Measurements from ENCODE around the gene NCOA1.
A peak's percentile ranks its signal among the peaks of the same experiment; 100 is the strongest.
"Not testable (repeated sequence)": the region's sequence is repeated elsewhere in the genome, so short reads cannot be mapped to it uniquely, and the experiment has no call there.

The NCOA1 gene

DNA sequence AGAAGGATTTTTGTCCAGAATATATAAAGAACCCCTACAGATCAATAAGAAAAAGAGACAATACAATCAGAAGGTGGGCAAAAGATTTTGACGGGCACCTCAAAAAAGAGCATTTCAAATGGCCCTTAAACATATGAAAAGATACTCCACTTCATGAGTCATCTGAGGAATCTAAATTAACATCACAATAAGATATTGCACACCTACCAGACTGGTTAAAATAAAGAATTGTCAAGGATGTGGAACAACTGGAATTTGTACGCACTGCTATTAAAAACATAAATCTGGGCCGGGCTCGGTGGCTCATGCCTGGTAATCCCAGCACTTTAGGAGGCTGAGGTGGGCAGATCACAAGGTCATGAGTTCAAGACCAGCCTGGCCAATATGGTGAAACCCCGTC lies 17.0 kb upstream of the NCOA1 start:
- no peak for DNase-seq (ENCODE audit: low read depth in 1 of 2, low spot score in 1 of 2)

DNA sequence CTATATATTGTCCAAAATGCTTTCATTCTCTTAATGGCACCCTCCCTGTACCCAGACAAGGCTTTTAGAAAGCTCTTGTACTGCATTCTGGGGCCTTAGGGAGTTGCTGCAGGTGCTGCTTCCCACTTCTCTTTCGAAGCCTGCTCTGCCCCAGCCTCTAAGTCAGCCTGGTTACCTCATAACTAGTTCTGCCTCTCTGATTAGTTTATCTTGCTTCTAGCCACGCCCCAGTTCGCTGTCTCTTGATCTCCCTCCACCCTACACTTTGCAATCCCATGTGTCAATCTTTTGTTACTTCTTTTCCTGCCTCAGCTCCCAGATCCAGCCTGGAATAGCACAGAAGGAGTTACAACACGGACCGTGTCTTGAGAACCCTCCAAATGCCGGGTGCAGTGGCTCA lies 13.8 kb upstream of the NCOA1 start:
- no peak for DNase-seq (ENCODE audit: low read depth in 1 of 2, low spot score in 1 of 2)

DNA sequence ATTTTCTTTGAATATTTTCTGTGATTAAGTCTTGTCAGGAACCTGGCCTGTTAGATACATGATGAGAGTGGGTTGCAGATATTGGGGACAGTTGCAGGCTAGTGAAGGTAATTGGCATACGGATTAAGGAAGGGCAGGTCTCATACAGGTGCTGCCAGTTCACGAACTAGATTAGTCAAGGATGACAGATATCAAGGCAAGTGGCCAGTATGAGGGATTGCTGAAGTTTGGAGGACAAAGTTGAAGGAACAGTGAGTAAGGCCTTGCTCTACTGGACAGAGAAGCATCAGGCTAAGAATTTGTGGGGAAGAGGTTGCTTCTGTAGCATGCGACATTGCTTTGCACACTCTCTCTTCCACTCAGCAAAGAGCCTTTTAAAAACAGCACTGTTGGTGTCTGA lies 12.8 kb upstream of the NCOA1 start:
- DNase-seq (ENCODE audit: low read depth in 1 of 2, low spot score in 1 of 2) = no peak

DNA sequence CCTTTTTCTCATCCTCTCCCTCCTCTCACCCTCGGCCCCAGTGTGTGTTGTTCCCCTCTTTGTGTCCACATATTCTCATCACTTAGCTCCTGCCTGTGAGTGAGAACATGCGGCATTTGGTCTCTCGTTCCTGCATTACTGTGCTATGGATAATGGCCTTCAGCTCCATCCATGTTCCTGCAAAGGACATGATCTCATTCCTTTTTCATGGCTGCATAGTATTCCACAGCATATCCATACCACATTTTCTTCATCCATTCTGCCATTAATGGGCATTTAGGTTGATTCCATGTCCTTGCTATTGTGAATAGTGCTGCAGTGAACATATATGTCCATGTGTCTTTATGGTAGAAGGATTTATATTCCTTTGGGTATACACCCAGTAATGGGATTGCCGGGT lies 10.8 kb upstream of the NCOA1 start:
- no peak for DNase-seq (ENCODE audit: low read depth in 1 of 2, low spot score in 1 of 2)

DNA sequence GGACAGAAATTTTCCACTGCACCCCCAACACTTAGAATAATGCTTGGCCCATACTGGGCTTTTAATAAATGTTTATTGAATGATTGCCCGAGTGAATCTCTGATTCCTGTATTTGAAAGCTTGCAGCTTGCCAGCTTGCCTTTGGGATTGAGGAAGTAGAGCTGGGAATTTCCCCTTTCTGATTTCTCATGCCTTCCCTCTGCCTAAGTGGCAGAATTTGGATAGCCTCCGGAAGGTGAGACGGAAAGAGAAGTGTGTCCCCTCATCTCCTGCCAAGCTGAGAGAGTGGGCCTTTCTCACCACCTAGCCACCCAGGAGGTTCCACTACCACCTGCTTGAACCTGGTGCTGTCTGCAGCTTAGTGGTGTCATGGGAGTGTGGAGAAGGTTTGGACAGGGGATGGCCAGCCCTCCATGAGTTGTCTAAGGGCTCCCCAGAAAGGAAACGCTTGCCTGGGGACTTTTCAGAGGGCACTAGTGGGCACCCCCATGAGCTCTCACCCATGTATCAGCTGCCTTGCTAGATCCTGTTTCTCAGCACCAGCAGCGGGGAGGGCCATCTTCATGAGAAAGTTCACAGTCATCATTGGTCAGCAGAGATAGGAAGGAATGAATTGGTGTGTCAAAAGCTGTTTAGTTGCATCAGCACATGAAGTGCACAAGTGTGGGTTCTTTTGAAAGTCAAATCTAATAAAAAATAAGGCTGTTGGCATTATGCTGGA lies 8.6 kb upstream of the NCOA1 start:
- DNase-seq (ENCODE audit: low read depth in 1 of 2, low spot score in 1 of 2) = no peak

DNA sequence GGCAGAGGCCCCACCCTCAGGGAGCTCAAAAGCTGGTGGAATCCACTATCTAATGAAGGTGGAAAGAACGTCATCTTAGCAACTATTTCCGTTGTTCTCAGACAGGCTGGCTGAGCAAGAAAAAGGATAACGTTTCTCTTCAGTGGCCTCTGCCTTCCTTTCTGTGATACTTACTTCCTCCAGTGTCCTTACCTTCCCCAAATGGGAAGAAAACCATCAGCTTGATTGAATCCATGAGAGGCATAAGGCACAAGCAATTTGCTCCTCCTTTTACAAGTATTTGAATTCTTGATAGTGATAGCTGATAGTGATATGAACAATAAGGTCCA lies 8.1 kb upstream of the NCOA1 start:
- DNase-seq (ENCODE audit: low read depth in 1 of 2, low spot score in 1 of 2) = no peak

DNA sequence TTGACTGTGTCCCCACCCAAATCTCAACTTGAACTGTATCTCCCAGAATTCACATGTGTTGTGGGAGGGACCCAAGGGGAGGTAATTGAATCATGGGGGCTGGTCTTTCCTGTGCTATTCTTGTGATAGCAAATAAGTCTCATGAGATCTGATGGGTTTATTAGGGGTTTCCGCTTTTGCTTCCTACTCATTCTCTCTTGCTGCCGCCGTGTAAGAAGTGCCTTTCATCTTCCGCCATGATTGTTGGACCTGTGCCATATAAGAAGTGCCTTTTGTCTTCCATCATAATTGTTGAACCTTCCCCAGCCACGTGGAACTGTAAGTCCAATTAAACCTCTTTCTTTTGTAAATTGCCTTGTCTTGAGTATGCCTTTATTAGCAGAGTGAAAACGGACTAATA lies 6.4 kb upstream of the NCOA1 start:
- not testable (repeated sequence) for DNase-seq (ENCODE audit: low read depth in 1 of 2, low spot score in 1 of 2)

DNA sequence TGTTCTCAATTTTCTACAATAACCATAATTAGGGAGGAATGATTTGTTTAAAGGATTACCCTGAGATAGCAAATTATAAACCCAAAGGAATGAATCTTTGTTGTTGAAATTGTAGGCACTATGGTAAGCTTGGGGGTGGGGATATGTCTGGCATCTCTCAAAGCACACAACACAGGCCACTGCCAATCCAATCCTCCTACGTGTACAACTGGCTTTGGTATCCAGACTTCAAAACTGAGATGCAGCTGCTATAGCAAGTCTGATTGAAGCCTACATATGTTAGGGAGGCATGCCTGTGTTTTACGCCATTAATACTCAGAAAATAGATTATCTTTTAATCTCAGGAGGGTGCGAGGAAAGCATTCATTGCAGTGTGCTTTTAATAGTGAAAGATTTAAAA lies 5.9 kb upstream of the NCOA1 start:
- no peak for DNase-seq (ENCODE audit: low read depth in 1 of 2, low spot score in 1 of 2)

DNA sequence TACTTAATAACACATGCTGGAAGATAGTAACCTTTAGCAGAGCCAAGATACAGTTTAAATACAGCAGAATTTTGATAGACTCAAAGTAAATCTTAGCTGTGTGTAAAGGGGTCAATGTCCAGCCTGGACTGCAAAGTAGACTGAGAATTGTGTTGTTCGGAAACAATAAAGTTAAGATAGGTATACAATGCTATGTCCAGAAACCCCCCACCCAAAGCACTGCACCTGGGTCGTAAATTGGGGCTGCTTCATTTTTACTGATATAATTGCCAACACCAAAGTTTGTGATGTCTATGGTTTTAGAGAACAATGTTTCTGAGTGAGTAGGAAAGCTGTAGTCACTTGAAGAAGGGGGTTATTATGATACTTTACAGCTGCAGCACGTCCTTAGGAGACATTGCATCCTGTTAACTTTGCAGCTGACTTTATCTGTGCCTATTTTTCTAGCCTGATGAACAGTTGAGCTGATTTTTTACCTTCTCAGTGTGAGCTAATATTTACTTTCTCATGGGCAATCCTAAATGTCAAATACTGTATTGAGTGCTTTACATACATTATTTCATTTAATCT lies 4.3 kb upstream of the NCOA1 start:
- DNase-seq (ENCODE audit: low read depth in 1 of 2, low spot score in 1 of 2) = no peak

DNA sequence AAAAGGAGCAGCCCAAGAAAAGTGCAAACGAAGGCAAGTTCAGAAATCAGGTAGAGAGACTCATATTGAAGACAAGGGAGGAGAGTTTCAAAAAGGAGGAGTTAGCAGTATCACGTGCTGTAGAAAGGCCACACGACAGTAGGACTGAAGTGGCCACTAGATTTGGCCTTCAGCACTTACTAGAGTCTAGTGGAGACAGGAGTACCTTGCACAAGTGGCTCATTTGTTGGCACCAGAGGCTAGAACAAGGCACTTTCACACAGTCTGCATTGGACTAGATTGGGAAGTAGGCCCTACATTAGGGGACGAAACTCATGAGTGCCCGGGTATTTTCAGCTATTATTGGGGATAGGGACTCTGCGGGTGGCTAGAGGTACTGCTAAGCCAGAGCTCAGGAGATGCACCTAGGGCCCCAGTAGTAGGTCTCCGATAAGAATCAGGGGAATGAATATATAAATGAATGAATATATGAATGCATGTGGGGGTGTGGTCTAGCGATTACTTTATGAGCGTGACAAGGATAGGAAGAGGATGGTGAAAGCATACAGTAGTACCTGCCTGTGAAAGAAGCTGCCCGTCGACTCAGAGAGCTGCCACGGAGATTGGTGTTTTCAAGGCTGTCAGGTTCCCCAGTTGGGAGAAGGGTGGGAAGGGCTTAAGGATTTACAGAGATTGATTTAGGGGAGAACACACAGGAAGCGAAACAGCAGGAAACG lies 1.4 kb upstream of the NCOA1 start:
- DNase-seq (ENCODE audit: low read depth in 1 of 2, low spot score in 1 of 2) = no peak

DNA sequence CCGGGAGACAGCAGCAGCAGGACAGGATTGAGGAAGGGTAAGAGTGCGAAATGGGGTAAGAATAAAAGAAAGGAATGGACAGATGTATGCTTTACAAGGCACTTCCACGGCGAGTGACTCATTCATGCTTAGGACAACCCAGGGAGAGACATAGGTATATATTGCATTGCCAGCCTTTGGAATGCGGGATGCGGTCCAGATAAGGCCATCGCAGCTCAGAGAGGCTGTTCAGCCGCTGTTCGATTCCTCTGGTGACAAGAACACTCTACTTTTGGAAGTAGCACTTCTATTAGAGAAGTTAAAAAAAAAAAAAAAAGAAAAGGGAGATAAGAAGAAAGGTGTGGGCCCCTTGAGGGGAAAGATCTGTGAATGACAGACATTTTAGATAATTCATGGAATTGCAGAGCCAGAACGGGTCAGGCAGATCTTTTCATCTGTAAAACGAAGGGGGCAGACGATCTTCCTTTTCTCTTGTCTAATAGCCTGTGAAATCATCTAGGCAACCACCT lies 819 bp upstream of the NCOA1 start:
- no peak for DNase-seq (ENCODE audit: low read depth in 1 of 2, low spot score in 1 of 2)

DNA sequence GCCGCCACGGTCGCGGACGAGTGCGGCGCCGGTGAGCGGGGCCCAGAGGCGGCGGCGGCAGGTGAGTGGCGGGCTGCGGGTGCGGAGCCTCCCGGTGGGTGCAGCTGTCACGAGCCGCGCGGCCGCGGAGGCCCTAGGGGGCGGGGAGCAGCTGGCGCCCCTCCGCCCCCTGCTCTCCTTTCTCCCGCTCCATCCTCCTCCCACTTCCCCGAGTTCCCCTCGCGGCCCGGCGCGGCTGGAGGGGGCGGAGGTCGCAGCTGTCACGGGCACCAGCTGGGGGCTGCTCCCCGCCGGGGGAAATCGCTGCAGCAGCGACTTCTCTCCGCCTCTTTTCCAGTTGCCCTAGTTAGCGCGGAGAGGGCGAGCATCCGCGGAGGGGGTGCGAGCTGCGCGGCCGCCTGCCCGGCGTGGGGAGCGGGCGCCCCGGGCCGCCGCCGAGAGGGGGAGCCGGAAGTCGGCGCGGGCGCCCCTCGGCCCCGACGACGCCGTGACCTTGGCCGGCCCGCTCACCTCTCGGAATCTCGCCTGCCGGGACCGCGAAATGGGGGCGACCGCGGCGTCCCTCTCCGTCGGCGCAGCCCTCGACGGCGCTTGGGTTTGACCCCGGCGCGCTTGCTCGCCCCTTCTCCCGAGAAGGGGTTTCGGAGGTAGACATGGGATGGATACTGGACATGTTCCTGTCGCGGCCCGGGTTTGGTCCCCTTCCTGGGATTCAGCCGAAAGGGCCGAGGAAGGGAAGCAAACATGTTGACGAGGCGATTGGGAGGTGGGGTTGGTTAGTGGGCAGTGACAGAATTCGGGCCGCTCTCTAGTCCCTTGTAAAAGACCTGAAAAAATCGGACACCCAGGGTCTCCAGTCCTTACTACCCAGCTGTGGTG lies 727 bp downstream of the NCOA1 start:
- DNase-seq (ENCODE audit: low read depth in 1 of 2, low spot score in 1 of 2) = peak; percentile 26 to 29

DNA sequence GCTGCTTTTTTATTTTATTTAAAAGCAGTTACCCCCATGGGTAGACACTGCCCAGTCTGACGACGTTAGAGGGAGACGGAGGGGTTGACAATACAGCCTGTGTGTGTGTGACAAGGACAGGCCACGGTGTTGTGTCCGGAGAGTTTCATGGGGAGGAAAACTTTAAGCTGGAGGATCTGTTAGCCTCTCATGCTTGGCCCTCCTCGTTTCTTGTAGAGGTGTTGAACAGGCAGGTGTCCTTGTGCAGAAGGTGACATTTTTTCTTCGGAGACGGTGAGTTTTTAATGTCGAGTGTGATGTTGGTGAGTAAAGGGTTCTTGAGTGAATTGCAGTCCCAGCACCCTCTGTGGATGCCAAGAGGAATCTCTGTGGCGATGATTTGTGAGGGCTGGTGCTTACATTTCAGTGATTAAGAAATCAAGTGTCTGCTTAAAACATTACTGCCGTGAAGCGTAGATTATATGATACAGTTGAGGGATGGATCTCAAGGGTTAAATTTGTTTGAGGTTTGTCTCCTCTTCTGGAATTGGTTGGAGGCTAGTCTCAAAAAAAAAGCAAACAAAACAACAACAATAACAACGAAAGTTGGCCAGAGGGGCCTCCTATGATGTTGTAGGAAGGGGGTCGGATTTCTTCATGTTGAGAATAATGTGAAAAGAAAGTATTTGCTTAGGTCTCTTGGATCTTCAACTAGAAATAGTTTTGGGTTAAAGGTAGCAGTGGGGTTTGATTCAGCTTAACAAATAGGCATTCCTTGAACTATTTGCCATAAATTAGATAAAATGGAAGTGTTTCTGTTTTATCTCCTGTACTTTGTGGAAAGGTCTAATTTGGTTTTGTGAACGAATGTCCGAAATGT lies 1.6 kb downstream of the NCOA1 start:
- no peak for DNase-seq (ENCODE audit: low read depth in 1 of 2, low spot score in 1 of 2)

DNA sequence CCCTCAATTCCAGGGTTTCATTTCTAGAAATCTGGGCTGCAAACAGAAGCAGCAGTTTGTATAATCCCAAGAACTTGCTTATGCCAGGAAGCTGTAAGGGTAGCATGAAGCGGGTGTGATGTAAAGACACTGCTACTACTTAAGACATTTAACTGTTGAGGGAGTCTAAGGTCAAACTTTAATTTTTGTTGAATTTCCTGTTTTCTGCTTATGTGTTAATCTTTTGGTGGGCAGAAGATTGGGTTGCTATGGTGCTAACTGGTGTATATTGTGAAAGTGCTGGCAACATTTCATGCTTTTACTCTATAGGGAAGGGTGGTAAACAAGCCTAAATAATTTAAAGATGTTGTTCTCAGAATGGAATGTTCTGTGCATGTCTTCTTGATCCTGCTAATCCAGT lies 2.7 kb downstream of the NCOA1 start:
- no peak for DNase-seq (ENCODE audit: low read depth in 1 of 2, low spot score in 1 of 2)

DNA sequence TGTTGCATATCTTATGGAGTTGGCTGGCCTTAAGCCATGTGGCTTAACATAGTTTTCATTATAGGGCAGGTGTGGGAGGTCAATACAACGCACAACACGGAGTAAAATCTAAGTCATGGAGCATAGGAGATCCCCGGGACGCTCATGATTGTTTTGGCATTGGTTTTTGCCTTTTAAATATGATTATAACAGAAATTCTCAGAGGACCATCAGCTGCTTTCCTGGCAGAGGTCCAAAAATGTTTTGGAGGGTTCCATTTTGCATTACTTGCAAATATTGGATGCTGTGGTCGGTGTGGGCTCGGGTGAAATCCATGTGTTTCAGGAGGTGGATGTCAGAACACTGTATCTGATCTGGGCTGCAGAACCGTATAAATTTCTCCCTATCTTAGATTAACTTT lies 3.4 kb downstream of the NCOA1 start:
- no peak for DNase-seq (ENCODE audit: low read depth in 1 of 2, low spot score in 1 of 2)

DNA sequence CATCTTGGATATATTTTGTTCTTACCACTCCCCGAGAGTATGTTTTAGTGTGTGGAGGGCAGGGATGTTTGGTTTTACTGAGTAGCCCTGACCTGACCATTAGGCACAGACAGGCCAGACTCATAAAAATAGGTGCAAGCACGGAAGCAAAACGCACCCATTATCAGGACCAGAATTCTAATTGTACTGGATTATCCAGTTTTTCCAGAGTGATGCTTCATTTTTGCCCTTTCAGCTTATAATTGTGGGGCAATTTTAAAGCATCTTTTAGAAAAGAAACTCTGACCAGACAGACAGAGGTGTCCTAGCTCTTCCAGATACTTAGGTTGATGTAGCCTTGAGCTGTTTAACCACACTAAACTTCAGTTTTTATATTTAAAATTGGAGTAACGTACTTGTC lies 4.4 kb downstream of the NCOA1 start:
- DNase-seq (ENCODE audit: low read depth in 1 of 2, low spot score in 1 of 2) = no peak

DNA sequence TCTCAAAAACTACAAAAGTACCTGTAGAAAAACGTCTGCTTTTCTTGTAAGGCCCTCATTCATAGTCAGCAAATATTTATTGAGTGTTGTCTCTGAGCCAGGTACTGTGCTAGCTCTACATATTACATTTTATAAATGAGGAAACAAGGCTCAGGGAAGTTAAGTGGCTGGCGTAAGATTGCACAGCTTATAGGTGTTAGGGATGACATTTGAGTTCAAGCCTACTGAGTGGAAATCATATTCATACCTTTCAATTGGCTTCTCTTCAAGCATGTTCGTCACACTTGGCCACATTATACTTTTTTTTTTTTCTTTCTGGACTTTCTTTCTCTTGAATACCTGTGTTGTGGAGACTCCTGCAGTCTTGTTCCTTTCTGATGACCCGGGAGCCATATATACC lies 5.9 kb downstream of the NCOA1 start:
- DNase-seq (ENCODE audit: low read depth in 1 of 2, low spot score in 1 of 2) = no peak

DNA sequence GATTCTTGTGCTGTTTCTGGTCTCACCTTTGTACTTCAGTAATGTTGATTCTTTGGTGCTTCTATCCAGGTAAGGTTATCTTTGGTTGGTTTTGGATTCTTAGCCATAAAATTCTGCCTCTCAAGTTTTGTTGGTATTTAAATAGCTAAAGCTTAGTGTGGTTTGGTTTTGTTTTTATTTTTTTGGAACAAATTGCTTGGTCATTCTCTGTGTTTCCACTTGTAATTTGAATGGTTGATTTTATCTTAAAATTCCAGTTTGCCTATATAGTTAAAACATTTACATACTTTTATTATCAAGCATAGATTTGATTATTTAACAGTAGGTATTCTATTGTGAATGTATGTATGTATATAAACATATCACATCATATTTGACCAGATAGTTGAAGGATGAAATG lies 6.6 kb downstream of the NCOA1 start:
- DNase-seq (ENCODE audit: low read depth in 1 of 2, low spot score in 1 of 2) = no peak

DNA sequence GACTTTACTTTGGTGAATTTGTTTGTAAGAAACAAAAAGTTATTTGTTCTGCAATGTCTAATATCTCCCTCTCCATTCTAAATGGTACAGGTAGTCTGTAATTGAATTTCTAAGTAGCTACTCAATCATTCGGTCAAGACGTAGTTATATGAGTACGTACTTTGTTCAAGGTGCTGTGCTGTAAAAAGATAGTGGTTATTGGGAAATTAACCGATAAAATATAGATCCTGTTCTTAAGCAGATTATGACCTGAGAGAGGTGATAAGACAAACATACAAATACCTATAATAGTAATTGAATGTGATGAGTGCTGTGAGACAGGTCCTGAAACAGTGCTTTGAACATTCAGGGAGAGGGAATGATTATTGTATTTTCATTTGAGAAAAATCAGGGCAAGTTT lies 7.1 kb downstream of the NCOA1 start:
- DNase-seq (ENCODE audit: low read depth in 1 of 2, low spot score in 1 of 2) = no peak

DNA sequence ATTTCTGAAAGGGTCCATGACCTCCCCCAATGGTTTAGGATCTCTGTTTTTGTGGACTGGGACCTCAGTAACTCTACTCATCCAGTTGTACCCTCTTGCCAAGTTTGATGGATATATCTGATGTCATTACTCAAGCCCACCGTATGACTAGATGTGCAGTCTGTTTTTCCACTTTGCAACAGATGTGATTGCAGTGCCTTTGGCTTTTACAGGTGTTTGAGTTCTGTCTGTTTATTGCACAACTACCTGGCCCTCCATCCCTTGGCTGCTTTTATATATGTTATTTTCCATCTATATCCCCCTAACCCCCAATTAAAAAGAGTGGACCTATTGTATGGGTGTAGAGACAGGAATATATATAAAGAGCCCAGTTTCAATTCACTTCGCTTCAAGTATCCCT lies 10.8 kb downstream of the NCOA1 start:
- DNase-seq (ENCODE audit: low read depth in 1 of 2, low spot score in 1 of 2) = no peak

Data from activated CD4-positive, alpha-beta T cell treated with anti-CD3 and anti-CD28 coated beads, Interleukin-2, amount 50 U/mL, for 24 hours (primary cell).